Left renal pelvis (tissue), 4 donors: ENCODE results near the gene CYP11A1. TPM values are rescaled to one million over a fixed set of nuclear protein-coding genes. Genes with fewer than 3 reads are reported as not detected.

Experiments
- DNase-seq, 4 donors: peaks; one replicate each; pipeline ENCODE4 v3.0.0-alpha.2; 2013; ENCODE audit warnings: low read depth in 4 of 4, low spot score in 3 of 4
- polyA plus RNA-seq, 4 donors: library from polyadenylated mRNA; unstranded; fragments of 120-200 nt; gene quantifications; one replicate each; pipeline ENCODE4 v1.2.1, GENCODE V29; 2013; ENCODE audit not compliant: insufficient read length in 4 of 4

CYP11A1 gene
- polyA plus RNA-seq, 4 donors: 1.1 to 6.0 (median 1.9) TPM

DNA sequence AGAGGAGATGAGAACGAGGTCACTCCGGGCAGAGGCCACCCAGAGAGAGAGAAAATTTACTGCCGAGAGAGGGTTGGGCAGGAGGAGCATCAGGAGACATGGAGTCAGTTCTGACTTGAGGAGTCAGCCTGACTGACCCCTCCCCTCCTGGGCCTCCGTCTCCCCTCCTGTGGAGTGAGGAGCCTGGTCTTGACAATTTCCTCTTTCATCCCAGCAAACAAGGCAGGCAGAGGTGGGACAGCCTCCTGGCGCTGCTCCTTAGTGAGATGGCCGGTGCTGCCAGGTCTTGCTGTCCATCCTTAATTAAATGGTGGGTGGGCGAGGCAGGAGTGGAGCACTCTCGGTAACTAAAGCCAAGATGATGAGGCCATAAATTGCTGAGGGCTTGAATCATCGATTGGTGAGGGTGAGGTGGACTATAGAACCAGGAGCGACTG lies 60.6 kb downstream of the CYP11A1 start:
- DNase-seq: no peak

DNA sequence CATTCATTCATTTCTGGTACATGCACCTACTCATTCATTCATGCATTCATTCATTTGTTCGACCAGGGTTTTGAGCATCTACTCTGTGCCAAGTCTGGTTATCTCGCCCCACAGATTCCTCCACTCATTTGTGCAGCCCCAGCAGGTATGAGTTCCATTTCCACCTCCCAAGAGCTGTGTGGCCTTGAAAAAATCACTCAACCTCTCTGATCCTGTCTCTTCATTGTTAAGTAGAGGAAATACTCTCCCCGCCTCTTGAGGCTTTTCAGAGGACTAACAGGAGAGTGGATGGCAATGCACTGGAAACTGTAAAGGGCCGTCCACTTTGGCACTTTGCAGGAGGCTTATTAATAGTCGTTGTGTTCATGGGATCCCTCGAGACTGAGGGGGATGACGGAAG lies 61.8 kb downstream of the CYP11A1 start:
- no peak for DNase-seq

DNA sequence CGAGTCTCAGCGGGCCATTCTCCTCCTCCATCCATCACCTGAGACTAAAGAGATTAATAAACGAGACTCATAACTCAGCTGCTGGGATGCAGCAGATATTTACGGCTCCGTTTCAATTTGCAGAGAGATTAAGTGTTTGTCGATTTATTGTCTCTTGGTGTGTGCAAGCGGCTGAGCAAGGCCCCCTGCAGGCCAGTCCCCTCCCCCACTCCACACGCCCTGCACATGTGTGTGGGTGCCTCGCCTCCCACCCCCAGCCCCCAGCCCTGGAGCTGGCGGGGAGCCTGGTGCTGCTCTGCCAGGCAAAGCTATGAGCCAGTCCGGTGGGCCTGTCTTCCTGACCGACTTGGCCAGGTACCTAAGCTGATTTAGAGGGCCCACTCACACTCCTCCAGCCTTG lies 63.0 kb downstream of the CYP11A1 start:
- no peak for DNase-seq

DNA sequence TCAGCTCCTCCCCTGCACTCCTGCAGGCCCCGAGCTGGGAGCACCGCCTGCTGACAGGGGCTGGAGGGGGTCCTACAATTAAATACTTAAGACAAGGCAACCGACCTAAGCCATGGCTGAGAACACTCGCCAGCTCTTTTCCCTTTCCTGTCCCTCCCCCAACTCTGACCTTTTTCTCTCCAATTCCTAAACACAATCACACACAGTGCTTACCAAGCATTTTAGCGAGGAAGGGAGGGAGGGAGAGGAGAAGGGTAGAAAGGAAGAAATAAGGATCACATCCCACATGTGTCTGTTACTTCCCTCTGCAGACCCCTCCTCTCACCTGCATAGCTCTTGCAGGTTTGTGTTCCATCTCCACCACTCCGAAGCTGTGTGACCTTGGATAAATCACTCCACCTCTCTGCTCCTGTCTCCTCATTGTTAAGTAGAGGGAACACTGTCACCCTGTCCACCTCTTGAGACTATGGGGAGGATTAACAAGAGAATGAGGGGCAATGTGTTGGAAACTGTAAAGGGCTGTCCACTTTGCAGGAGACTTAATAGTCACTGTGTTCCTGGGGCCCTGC lies 63.6 kb downstream of the CYP11A1 start:
- no peak for DNase-seq

DNA sequence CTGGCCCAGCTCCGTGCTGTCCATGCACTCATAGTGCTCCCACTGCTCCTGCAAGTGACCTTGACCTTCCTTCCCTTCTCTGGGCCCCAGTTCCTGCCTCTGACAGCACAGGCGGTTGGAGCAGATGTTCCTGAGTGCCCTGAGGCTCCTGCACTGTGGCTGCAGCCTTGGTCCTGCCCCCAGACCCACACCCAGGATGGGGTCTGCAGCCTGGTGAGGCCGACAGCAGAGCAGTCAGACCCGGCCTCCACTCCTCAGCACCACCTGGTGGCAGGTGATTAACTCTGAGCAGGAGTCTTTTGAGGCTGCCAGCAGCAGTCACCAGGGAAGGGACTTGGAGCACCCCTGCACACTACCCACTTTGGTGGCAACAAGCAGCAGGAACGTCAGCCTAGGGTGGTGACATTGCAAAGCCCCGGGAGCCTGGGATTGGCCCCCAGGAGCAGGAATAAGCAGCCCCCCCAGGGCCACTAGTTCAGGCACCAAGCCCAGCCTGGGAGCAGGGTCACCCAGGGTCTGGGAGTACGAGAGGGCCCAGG lies 64.6 kb downstream of the CYP11A1 start:
- no peak for DNase-seq

DNA sequence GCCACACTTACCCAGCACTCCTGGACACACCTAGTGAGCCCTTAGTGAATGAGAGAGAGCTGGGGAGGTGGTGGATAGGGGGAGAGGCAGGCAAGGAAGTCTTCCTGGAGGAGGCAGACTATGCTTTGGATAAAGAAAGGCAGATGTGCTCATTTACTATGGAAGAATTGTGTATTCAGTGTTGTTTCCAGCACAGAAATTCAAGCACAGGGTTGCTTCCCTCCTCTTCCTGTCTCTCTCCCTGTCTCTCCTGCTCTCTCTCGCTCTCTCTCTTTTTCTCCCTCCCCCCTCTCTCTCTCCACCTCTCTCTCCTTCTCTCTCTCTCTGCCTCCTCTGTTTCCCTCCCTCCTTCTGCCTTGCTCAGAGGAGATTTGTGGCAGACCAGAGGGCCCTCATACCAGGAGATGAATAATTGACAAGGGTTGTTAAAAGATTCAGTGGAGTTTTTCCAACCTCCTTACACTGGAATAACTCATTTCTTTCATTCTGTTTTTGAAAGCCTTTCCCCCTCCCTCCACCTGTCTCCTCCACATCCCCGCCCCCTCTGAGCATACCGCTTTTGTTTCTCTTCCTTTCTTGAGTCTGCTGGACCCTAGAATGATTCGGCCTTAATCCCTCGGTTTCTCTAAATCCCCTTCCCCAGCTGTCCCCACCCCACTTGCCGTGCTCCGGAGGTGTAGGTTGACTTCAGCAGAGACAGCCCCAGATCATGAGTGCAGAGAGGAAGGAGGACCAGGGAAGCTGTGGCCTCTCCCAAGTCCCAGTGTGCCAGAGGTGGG lies 65.7 kb downstream of the CYP11A1 start:
- DNase-seq: no peak

DNA sequence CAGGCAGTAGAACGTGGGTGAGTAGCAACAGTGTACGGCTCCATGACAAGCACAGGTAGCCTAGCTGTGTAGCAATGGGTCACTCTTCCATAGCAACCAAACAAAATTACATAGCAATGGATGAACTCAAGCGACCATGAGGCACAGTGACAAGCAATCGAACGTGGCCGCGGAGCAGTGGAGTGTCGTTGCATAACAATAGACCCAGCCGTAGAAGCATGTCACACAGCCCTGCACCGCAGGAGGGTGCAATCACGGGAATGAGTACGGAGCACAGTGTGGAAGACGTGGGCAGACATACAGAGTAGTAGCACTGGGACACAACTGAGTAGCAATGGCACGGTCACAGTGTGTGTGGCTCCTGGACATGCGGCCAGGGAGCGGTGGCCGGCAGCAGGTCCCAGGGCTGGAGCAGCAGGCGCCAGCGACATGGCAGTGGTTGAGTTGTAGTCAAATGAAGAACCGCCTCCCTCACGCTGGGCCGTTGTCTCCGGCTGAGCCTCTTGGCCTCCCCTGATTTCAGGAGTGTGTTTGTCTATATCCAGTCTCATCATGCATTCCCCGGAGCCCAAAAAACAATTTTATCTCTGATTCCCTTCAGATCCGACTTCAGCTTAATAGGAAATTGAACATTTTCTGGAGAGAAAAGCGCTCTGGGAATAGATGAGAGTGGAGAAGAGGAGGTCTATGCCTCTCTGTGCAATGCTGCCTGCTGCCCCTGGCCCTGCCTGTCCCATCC lies 67.2 kb downstream of the CYP11A1 start:
- DNase-seq: no peak

DNA sequence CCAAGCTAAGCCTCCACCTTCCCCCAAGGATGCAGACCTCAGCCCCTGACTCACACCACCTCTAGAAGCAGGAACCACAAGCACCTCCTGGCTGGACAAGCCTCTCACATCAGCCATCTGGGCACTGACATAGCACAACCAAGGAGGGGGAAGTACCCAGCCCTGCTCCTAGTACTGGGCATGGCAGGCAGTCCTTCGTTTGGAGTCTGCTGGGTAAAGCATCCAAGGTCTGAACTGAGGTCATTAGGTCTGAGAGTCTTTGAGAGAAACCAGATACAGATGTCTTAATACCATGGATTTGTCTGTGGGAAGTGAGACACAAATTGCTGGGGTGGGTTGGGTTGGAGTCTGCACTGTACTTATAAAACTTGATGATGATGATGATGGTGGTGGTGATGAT lies 69.6 kb downstream of the CYP11A1 start:
- DNase-seq: no peak

DNA sequence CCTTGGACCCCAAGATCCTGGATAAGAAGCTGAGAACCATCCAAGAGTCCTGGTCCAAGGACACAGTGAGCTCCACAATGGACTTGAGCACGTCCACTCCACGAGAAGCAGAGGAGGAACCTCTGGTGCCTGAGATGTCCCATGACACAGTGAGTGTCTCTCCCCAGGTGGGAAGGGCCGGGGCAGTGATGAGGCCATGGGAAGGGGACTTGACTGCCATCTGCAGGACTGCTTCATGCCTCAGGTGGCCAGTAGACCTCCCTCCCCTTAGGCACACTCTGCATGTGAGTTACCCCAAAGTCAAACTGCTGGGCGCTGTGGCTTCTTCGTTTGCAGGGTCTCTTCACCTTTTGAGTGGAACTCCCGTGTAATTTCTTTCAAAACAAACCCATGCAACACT lies 71.6 kb downstream of the CYP11A1 start:
- DNase-seq: no peak

DNA sequence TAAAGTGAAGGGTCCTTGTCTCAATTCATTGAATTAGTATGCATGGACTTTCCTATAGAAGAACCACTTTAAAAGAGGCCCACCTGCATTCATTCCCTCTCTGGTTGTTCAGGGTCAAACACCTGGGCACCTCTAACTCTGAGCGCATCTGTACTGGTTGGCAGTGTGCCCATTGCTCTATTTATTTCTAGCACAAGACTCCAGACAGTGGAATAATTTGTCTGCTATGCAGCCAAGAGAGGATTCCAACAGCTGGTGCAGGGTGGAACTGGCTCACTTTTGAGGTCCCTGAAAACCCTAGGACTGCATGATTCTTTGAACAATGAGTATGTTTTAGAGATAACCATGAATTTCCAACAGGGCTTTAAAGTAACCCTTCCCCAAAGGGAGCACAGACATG lies 73.4 kb downstream of the CYP11A1 start:
- no peak for DNase-seq

DNA sequence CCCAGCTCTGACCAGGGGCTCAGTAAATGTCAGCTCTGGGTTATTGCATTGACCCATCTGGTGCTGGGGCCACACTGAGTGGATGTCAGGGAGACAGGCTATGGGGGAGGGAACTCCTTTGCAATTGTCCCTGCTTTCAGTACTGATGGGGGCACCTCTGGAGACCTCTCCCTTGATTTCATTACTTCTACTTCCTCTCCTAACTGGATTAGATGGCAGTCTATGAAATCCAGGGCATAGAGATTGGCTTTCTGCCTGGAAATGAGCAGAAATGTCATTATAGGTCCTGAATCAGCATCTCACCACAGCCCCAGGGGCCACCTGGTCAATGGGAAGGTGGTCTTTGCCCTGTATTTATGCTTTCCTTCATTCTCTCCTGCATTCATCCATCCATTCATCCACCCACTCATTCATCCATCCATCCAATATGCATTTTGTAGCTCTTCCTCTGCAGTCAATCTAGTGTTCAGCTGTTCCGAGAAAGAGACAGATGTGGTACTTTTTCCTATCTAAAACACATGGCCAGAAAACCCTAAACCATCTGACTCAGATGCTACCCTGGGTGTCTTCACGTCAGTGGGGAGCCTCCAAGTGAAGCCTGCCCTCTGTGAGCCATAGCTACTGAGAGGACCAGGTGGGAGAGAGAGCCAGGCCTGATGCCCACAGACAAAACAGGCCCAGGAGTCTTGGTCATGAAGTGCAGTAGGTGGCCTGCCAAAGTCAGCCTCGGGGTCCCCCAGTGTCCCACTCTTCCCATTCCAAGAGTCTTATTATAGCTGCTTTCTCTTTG lies 74.2 kb downstream of the CYP11A1 start:
- DNase-seq: no peak

DNA sequence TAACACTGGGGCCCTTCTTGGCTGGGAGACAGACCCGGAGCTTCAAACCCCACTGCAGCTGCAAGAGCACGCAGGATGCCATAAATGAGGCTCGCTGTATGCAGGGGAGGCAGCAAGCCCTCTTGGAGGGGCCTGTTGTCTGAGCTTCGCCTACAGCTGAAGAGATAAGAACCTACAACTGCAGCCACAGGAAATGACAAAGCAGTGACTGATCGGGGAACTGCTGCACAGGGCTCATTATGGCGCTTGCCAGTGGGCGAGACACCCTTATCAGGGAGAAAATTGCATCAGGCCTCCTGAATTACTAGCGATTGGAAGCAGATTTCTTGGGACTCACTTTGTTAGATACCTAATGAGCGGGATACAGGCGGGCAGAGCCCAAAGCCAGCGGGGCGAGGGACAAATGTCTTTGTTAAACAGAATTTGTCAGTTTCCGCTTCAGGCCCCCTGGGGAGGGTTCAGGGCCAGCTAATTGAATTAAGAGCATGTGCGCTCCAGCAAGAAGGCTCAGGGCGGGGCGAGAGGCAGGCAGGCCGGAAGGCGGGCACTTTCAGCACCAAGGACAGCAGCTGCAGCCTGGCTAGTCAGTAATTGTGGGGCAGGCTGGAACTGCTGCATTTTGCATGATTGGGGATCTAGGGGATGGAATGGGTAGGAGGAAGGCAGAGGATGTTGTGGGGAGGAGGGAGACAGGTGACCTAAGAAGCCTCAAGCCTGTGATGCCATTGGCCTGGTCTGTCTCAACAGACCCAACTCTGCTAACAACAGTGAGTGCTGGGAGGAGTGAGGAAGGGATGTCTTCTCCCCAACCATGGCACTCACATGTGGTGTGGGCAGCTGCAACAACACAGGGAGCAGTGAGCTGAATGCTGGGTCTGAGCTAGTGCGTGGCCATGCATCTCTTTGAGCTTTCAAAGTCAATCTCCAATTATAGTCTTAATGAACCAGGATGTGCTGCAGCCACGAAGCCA lies 76.1 kb downstream of the CYP11A1 start:
- DNase-seq: peak in 3 of 4 donors; percentile 66 to 72 (median 71)

DNA sequence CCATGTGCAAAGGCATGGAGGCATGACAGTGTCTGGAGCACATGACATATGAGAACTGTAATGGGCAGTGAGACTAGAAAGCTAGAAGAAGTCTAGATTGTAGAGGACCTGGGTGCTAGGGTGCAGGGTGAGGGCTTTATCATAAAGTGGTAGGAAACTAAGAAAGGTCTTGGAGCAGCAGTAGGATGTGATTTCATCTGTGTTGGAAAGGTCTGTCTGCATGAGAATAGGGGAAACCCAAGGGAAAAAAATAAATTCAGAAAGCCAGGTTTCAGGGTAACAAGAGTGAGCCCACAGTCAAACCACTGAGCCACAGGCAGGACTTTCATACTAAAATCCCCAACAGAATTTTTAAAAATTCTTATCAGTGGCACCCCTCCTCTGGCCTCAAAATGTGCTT lies 76.8 kb downstream of the CYP11A1 start:
- no peak for DNase-seq

DNA sequence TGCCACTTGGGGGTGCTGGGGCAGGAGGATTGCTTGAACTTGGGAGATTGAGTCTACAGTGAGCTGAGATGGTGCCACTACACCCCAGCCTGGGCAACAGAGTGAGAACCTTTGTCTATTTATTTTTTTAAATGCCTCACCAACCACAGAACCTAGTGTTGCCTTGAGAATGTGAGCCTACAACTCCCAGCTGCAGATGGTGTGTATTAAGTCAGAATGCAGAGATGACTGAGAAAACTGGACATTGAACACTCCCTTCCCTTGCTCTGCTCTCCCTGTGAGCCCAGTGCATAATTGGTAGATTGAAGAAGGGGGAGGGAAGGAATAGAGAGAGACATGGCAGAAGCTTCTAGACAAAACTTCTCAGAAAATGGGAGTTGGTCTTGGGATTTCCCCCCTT lies 77.8 kb downstream of the CYP11A1 start:
- no peak for DNase-seq

Other genes starting within 250 kb of the CYP11A1 start
- gene ISLR2, start 237.1 kb downstream of the CYP11A1 start, polyA plus RNA-seq: 10 to 100 TPM in 1 of 4 donors, 1 to 10 TPM in 3; 1.0 to 15.5 (median 2.3) TPM
- 100 to 1,000 TPM in 1 of 4 donors, 10 to 100 TPM in 3; 57.4 to 515 (median 72.8) TPM for gene ISLR, start 193.9 kb downstream of the CYP11A1 start, polyA plus RNA-seq
- 10 to 100 TPM; 23.9 to 57.7 (median 40.7) TPM for gene STRA6, start 164.9 kb downstream of the CYP11A1 start, polyA plus RNA-seq
- 1 to 10 TPM; 2.8 to 9.2 (median 3.9) TPM for gene CCDC33, start 131.3 kb downstream of the CYP11A1 start, polyA plus RNA-seq
- 10 to 100 TPM in 1 of 4 donors, 1 to 10 TPM in 3; 5.9 to 16.8 (median 6.7) TPM for gene SEMA7A, start 66.3 kb upstream of the CYP11A1 start, polyA plus RNA-seq
- 10 to 100 TPM; 49.3 to 67.7 (median 63.1) TPM for gene UBL7, start 93.5 kb upstream of the CYP11A1 start, polyA plus RNA-seq
- 10 to 100 TPM in 3 of 4 donors, 1 to 10 TPM in 1; 5.2 to 17.1 (median 14.9) TPM for gene ARID3B, start 173.6 kb upstream of the CYP11A1 start, polyA plus RNA-seq
- 10 to 100 TPM; 61.0 to 84.1 (median 70.9) TPM for gene CLK3, start 248.2 kb upstream of the CYP11A1 start, polyA plus RNA-seq